Measurements from ENCODE around the gene DICER1.

DNA sequence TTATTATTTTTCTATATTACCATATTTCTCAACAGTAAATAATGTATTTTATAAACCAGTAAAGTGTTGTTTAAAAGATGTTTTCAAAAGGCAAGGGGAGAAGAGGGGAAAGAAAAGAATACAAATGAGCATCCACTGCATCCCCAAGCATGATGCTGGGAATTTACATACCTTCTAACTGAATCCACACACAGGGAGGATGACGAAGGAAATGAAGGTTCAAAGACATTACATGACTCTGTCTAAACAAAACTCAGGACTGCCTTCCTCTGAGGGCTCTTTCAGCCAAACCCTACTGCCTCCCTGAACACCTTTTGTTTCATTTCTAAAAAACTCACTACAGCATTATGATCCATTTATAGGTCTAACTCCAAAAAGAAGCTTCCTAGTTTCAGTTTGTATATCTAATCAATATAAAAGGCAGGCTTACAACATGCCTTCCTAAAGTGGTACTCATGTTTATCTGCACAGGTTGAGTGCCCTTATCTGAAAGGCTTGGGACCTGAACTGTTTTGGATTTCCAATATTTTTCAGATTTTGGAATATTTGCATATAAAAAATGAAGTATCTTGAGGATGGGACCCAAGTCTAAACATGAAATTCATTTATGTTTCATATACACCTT, 30.3 kb downstream of the DICER1 start:
- TF ChIP-seq EZH2 (IDR thresholded peaks at IDR 0.05; ENCODE audit: borderline replicate concordance, low read depth, low read length, severe bottlenecking), result no peak
- TF ChIP-seq, protein P1, sequence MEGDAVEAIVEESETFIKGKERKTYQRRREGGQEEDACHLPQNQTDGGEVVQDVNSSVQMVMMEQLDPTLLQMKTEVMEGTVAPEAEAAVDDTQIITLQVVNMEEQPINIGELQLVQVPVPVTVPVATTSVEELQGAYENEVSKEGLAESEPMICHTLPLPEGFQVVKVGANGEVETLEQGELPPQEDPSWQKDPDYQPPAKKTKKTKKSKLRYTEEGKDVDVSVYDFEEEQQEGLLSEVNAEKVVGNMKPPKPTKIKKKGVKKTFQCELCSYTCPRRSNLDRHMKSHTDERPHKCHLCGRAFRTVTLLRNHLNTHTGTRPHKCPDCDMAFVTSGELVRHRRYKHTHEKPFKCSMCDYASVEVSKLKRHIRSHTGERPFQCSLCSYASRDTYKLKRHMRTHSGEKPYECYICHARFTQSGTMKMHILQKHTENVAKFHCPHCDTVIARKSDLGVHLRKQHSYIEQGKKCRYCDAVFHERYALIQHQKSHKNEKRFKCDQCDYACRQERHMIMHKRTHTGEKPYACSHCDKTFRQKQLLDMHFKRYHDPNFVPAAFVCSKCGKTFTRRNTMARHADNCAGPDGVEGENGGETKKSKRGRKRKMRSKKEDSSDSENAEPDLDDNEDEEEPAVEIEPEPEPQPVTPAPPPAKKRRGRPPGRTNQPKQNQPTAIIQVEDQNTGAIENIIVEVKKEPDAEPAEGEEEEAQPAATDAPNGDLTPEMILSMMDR (IDR thresholded peaks at IDR 0.05; ENCODE audit: borderline replicate concordance, extremely low read depth, low read length, poor library complexity, severe bottlenecking), result no peak

Measured in DND-41 (cell line).